DMS153 treated with DMSO at 0.1 percent for 48 hours (cell line): Measurements from ENCODE around the gene AKT1.

Experiments
- DNase-seq: peaks from one replicate; lab custom pipeline; 2025; ENCODE audit not compliant: unreplicated experiment; lab: John Stamatoyannopoulos, UW

The AKT1 gene

DNA sequence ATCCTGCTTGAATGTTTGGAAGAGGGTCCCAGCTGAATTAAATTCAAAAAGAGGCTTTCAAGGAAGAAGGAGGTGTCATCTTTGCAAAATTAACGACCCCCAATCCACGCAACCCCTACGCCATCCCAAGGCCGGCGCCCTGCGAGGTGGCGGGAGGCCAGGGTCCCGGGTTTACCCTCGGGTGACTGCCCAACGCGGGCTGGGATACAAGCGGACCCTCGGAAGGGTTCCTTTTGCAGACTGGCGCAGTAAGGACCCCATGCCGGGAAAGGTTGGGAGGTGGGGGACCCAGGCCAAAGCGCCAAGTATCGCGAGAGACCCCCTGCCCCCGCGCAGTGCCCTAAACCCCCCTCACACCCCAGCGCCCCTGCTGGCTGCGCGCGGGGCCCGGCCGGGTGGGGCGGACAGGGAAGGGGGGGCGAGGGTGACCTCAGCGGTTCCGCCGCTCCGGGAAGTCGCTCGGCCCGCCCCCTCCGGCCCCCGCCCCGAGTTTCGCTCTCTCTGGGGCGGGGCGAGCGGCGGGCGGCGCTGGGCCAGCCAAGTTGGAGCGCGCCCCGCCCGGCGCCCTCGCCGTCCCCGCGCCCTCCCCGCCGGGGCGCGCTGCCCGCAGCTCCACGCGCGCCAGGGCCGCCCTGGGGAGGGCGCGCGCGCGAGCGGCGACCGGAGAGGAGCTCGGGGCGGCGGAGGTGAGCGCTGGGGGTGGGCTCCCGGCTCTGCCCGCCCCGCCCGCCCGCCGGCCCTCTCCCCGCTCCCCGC, 4.6 kb upstream of the AKT1 start:
- DNase-seq: no peak

DNA sequence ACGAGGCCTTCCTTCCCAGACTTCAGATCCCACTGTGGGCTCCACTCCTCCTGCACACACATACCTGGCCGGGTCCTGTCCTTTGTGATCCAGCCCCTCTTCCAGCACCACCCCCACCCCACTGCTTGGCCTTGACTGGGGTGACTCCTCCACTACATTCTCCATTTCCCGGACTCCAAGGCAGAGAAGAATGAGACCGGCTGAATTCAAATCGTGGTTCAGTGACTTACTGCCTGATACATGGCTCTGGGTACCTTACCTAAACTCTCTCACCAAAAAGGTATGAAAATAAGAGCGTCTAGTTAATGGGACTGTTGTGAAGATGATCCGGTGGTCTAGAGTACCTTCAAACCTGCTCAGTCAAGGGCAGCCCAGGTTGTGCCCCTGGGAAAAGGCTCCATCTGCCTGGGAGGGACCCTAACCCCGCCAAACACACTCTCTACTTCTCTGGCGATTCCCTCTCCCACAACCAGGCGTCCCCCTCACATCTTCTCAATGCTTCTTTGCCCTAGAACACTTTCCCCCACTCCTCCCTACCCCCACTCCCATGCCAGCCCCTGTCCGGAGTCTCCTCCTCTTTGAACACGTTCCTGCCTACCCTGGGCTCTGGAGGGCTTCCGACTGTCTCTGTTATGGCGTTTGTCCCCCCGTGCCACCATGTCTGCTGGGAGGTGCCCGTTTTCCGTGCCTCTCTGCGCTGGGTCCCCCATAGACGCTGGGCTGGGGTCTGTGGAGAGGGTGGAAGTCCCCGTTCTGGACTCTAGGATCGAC, 3.9 kb upstream of the AKT1 start:
- no peak for DNase-seq

DNA sequence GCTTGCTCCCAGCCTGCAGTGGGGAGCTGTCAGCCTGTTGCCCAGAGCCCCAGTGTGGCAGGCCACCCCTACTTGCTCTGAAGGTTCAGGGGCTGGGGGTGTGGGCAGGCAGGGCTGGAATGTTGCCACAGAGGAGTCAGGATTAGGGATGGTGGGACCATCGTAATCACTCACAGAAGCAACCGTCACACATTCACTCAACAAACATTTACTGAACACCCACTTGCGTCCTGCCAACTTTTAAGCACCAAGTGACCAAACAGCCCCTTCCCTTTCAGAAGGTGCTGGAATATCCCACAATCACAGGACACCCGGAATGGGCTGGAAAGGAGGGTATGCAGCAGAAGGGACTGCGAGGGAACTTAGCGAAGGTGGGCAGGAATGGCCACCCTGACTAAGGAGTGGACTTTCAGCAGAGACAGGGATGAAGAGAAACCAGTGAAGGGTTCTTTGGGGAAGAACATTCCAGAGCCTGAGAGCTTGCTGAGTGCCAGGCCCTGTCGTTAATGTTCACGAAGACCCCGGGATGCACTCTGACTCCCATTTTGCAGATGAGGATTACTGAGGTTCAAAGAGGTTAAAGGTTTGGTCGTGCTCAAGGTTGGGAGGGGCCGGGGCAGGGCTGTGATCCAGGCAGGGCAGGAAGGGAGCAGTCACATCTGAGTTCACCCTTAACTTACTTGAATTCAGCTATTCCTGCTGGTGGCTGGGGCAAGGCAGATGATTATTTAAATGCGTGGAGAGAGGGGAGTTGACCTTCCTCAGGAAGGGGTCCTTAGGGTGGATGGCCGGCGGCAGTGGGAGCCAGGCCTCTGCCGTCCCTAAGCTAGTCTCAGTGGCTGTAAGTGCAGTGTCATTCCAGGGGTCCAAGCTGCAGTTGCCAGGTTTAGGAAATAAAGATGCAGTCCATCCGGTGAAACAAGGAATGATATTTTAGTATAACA, 3.0 kb upstream of the AKT1 start:
- no peak for DNase-seq

DNA sequence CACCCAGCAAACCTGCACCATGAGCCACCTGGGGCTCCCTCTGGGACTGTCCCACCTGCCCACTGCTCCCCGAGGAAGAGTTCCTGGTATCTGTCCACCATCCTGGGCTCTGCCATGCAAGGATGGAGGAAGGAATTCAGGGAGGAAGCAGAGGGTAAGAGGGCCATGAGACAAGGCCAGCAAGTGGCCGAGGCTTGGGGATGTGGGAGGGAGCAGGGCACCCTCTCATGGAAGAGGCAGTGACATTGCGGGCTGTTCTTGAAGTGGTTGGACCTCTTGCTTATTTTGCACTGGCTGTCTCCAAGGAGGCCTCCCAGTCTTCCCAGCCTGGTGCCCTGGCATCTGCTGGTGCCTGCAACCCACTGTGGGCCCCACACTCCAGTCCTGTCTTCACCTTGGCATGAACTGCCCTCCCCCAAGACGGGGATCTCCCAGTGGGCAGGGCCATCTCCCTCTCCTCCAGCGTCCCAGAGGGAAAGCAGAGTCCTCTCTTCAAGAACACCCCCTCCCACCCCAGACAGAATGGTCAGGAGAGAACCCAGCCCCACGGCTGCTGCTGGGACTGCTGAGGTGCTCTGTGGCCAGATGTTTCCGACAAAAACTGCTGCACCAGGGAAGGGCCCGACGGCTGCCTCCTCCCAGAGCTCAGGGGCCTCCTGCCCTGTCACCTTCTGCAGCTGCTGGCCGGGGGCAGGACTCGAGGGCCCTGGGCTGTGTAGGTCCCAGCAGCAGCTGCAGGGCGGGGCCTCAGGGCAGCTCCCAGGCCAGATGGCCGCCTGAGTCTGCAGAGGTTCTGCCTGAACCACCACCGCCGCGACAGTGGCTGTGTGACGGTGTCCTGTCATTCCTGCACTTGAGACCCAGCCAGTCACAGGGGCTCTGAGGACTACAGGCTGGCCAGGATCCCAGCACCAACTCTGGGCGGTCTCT, 1.8 kb upstream of the AKT1 start:
- DNase-seq: no peak

GRCh38 chr14:104796687-104797081, 1.1 kb upstream of the AKT1 start:
- no peak for DNase-seq

DNA sequence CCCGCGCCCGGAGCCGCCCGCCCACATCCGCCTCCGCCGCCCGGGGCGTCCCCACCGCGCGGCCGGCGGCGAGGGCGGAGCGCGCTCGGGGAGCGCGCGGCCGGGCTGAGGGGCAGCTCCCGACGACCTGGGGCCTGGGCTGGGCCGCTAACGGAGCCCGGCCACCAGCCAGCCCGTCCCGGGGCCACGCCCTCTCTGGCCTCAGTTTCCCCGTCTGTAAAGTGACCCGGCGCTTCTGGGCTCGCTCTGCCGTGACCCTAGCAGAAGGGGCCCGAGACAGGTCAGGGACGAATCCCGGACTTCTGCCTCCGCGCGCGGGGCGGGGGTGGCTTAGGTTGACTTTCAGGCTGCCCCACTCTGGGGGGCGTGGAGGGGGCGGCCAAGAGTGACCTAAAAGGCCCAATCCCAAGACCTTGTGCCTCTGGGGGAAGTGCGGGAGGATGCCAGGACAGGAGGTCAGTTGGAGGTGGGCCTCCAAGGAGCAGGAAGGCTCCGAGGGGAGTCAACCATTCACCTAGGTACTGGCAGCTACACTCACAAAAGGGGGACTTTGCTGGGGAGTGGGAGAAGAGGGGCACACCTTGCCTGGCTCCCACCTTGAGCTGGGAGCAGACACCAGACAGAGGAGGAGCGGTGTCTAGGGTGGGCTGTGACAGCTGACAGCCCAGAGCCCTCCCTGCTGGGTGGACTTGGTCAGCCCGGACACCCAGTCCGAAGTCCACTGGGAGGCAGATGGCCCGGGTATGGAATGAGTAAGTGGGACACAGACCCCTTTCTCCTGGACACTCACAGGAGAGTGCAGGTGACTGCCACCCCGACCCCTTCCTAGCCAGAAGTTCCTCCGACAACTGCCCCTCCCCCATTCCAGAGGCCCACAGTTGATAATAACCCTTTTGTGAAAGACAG, 486 bp upstream of the AKT1 start:
- no peak for DNase-seq

- no peak for DNase-seq
Observed at GRCh38 chr14:104794631-104794992, 936 bp downstream of the AKT1 start.

- DNase-seq: no peak
Observed at GRCh38 chr14:104794099-104794498, 1.4 kb downstream of the AKT1 start.

DNA sequence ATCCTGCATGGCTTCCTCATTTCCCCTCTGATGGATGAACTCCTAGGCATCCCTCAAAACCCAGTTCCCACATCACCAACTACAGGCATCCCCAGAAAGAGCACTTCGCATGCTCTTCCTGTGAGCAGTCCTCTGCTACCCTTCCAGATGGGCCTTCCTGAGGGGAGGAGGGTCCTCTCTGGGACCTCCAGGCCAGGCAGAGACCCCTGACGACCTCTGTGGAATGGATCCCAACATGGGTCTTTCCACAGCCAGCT, 1.9 kb downstream of the AKT1 start:
- DNase-seq: no peak

GRCh38 chr14:104792945-104793702, 2.4 kb downstream of the AKT1 start:
- DNase-seq: no peak

- DNase-seq: no peak
Observed at GRCh38 chr14:104792101-104792884, 3.3 kb downstream of the AKT1 start.

- no peak for DNase-seq
Observed at GRCh38 chr14:104791425-104791824, 4.1 kb downstream of the AKT1 start.

DNA sequence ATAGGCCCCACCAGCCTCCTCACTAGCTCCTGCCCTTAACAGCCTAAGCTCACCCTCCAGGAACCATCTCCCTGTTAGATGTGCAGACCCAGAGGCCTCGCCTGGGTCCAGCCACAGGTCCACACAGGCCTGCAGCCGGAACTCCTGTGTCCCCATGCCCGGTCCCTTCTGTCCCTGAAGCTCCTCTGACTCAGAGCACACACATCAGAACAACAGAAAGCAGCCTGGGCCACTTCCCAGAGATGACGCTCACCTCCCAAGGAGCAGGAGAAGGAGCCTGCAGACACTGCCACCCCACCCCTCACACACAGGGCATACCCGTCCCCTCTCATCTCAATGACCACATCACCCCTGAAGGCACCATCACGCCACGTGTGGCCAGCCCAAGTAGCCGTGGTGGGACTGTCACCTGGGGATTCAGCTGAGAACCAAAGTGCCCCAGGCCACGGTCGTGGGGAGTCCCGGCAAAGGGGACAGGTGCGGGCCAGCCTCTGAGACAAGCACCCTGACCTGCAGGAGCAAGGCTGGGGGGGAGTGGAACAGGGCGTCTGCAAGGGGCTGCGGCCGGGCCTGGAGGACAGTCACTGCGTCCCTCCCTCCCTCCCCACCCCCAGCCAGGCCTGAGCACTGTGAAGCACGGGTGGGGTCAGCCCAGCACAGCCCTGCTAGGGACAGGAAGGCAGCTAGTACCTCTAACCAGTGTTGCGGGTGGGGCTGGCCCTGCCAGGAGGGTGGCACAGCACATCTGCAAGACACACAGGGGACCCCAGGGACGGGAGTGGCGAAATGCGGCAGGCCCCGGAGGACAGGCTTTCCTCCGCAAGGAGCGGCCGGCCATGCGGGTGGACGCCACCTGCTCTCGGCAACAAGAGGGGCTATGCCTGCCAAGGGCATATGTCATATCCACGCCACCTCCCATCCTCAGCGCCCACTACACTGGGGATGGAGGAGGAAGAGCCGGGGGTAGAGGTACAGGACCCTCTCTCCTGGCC, 5.5 kb downstream of the AKT1 start:
- no peak for DNase-seq

DNA sequence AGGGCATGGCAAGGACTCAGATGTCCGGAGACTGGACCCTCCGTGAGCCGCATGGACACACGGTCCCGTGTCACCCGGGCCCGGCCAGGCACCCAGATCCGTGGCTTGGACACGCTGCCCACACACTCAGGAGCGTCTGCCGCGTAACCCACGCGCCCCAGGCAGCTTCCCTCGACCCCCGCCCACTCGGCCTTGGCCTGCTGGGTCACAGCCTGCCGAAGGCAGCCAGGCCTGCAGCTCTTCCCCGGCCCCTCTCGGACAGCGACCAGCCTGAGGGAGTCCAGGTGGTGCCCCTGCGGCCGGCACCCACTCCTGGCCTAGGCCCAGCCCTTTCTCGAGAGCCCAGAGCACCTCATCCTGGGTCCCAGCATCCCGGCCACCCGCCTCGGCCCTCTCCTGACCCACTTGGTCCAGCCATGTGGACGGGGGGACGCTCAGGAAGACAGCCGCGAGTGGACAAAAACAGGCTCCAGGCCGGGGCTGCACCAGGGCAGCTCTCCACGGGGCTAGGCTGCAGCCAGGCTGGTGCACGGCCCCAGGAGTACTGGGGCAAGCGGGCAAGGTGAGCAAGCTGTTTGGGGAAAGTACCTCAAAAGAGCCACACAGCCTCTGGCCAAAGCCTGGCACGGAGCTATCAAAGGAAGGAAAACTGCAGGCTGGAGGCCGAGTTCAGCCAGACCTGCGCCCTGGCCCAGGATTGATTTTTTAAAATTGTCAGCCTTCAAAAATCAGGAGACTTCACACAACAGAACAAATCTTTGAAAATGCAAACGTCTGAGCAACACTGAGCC, 6.5 kb downstream of the AKT1 start:
- no peak for DNase-seq

DNA sequence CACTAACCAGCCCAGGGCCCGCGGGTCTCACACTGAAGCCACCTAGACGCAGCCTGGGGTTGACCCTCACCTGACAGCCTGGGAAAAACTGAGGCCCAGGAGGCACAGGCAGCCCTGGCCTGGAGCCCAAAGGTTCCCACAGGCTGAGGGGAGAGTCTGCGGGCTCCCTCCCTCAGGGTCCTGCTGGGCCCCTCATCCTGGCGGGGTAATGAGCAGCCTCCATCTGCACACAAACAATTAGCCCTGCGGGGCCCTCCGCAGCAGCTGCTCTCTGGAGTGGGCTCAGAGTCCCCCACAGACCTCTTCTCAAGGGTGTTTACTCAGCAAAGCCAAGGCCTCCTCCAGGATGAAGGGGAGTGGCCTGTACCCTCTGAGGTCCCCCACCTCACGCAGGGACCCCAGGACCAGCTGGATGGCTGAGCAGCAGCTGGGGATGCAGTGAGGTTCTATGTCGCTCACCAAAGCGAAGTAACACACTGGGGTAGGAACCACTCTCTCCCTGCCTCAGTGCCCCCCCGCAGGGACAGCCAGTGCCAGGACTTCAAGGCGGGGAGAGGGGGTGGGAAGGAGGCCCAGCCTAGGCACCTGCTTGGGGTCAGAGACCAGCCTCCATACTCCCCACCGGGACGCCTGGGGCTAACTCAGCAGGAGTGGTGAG, 7.3 kb downstream of the AKT1 start:
- DNase-seq: no peak

DNA sequence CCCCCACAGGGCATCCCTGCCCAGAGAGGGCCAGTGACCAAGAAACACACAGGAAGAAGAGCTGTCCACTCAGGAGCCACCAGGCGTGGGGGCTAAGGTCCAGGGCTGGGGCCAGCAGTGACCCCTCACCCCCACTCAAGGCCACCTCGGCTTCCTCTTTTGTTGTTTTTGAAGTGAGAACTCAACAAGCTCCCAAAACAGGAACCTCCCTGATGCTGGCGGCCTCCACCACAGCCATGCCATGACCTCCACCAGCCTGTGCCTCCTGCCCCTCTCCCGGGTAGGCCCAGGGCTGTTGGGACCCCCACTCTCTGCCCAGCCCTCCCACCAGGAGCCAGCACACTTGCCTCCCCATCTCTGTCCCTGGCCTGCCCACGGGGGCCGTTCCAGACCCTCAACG, 7.8 kb downstream of the AKT1 start:
- DNase-seq: no peak
